RPMI7951 (cell line): ENCODE results near the gene PCDHGA11. TPM values are rescaled to one million over a fixed set of nuclear protein-coding genes. Genes with fewer than 3 reads are reported as not detected.
A peak's percentile ranks its signal among the peaks of the same experiment; 100 is the strongest.
"Not testable (repeated sequence)": the region's sequence is repeated elsewhere in the genome, so short reads cannot be mapped to it uniquely, and the experiment has no call there.

Experiments
- DNase-seq: peaks from one replicate; pipeline ENCODE4 v3.0.0-alpha.2; 2012; ENCODE audit warnings: low read depth
- total RNA-seq: library from RNA; depleted of rRNA; stranded (reverse); fragments of >200 nt; shearing (Covaris generic); gene quantifications from 2 replicates; pipeline ENCODE4 v1.2.3, GENCODE V29; 2014

Gene PCDHGA11
- total RNA-seq, 1 experiment from 2014 or later: 8.1 TPM

DNA sequence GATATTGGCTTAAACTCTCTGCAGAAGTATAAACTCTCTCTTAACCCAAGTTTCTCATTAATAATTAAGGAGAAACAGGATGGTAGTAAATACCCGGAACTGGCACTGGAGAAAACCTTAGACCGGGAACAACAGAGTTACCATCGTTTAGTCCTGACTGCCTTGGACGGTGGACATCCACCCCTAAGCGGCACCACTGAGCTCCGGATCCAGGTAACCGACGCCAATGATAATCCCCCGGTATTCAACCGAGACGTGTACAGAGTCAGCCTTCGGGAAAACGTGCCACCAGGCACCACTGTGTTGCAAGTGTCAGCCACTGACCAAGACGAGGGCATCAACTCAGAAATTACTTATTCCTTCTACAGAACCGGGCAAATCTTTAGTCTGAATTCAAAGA lies 22.2 kb upstream of the PCDHGA11 start:
- DNase-seq: no peak

DNA sequence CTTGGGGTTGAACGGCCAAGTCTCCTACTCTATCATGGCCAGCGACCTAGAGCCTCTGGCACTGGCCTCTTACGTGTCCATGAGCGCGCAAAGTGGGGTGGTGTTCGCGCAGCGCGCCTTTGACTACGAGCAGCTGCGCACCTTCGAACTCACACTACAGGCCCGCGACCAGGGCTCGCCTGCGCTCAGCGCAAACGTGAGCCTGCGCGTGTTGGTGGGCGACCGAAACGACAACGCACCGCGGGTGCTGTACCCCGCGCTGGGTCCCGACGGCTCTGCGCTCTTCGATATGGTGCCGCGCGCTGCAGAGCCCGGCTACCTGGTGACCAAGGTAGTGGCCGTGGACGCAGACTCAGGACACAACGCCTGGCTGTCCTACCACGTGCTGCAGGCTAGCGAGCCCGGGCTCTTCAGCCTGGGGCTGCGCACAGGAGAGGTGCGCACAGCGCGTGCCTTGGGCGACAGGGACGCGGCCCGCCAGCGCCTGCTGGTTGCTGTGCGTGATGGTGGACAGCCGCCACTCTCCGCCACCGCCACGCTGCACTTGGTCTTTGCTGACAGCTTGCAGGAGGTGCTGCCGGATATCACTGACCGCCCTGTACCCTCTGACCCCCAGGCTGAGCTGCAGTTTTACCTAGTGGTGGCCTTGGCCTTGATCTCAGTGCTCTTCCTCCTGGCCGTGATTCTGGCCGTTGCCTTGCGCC lies 21.1 kb upstream of the PCDHGA11 start:
- no peak for DNase-seq

DNA sequence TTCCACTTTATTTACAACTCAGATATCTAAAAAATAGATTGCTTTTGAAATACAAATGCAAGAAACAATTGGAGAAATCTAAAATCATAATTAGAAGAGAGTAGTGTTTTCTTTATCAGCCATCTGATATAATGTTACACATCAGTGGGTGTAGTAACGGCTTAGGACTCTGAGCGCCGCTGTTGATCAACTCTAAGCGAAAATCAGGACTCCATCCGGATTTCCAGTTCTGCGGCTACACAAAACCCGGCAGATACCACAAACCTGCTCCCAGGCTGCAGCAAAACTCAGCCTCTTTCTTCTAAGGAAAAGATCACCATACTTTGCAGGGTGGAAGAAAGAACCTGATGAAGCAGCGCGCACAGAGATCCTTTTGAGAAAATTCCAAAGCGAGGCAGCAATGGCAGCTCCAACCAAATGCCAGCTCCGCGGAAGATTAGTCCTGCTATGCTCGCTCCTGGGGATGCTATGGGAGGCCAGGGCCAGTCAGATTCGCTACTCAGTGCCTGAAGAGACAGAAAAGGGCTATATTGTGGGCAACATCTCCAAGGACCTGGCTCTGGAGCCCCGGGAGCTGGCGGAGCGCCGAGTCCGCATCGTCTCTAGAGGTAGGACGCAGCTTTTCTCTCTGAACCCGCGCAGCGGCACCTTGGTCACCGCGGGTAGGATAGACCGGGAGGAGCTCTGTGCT lies 18.2 kb upstream of the PCDHGA11 start, which contains the start of gene PCDHGA9:
Gene PCDHGA9 (plus strand): TSS at position 226 of the 691 bp plus-strand sequence. CDS start 175 bp downstream, at position 401.
- no peak for DNase-seq

DNA sequence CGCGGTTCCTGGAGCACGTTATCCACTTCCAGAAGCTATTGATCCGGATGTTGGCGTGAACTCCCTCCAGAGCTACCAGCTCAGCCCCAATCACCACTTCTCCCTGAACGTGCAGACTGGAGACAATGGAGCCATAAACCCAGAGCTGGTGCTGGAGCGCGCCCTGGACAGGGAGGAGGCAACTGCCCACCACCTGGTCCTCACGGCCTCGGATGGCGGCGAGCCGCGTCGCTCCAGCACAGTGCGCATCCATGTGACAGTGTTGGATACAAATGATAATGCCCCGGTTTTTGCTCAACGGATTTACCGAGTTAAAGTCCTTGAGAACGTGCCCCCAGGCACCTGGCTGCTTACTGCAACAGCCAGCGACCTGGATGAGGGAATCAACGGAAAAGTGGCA lies 17.5 kb upstream of the PCDHGA11 start:
- no peak for DNase-seq

DNA sequence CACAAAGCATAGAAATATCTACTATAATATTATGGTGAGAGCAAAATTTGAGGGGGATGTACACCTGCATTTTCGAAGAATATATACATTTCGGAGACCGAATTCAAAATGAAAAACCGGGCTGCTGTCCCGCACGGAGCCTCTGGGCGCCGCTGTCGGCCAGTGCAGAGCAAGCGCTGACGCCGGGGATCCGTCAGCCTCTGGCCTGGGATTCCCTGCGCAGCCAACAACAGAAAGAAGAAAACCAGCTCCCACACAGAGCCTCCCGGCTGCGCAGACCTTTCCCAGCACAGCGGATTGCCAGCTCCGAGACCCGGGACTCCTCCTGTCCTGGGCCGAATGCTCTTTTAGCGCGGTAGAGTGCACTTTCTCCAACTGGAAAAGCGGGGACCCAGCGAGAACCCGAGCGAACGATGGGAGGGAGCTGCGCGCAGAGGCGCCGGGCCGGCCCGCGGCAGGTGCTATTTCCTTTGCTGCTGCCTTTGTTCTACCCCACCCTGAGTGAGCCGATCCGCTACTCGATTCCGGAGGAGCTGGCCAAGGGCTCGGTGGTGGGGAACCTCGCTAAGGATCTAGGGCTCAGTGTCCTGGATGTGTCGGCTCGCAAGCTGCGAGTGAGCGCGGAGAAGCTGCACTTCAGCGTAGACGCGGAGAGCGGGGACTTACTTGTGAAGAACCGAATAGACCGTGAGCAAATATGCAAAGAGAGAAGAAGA lies 12.9 kb upstream of the PCDHGA11 start, which contains the start of gene PCDHGB6:
Gene PCDHGB6 (plus strand): TSS at position 232 of the 716 bp plus-strand sequence. CDS start 182 bp downstream, at position 414.
- DNase-seq: not testable (repeated sequence)

DNA sequence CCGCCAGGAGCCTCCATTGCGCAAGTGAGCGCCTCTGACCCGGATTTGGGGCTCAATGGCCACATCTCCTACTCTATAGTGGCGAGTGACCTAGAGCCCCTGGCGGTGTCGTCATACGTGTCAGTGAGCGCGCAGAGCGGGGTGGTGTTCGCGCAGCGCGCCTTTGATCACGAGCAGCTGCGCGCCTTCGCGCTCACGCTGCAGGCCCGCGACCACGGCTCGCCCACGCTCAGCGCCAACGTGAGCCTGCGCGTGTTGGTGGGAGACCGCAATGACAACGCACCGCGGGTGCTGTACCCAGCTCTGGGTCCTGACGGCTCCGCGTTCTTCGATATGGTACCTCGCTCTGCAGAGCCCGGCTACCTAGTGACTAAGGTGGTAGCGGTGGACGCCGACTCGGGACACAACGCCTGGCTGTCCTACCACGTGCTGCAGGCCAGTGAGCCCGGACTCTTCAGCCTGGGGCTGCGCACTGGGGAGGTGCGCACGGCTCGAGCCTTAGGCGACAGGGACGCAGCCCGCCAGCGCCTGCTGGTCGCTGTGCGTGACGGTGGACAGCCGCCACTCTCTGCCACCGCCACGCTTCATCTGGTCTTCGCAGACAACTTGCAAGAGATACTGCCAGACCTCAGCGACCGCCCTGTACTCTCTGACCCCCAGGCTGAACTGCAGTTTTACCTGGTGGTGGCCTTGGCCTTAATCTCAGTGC lies 11.1 kb upstream of the PCDHGA11 start:
- no peak for DNase-seq

DNA sequence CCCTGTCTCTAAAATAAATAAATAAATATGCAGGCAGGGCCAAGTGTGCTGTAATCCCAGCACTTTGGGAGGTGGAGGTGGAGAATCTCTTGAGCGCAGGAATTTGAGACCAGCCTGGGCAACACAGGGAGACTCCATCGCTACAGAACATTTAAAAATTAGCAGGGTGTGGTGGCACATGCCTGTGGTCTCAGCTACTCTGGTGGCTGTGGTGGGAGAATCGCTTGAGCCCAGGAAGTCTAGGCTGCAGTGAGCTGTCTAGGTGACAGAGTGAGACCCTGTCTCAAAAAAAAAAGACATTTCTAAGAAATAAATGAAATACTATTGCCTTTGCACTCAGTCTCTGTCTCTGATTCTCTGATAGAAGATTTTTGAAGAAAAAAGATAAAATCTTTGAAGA lies 9.3 kb upstream of the PCDHGA11 start:
- no peak for DNase-seq

DNA sequence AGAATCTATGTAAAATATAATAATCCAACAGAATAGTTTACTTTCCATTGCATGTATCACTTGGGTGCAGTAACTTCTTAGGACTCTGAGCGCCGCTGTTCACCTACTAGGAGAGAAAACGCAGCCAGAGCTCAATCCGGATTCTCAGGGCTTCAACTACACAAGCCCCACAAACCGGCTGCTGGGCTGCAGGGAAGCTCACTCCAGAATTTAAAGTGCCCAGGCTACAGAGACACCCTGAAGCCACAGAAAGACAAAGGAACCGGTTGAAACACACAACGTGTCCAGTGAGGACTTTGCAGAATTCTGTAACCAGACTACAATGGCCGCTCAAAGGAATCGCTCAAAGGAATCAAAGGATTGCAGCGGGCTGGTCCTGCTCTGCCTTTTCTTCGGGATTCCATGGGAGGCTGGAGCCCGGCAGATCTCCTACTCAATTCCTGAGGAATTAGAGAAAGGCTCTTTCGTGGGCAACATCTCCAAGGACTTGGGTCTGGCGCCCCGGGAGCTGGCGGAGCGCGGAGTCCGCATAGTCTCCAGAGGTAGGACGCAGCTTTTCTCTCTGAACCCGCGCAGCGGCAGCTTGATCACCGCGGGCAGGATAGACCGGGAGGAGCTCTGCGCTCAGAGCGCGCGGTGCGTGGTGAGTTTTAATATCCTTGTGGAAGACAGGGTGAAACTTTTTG lies 7.9 kb upstream of the PCDHGA11 start, which contains the start of gene PCDHGA10:
Gene PCDHGA10 (plus strand): TSS at position 134 of the 686 bp plus-strand sequence. CDS start 189 bp downstream, at position 323.
- DNase-seq: peak; percentile 25

DNA sequence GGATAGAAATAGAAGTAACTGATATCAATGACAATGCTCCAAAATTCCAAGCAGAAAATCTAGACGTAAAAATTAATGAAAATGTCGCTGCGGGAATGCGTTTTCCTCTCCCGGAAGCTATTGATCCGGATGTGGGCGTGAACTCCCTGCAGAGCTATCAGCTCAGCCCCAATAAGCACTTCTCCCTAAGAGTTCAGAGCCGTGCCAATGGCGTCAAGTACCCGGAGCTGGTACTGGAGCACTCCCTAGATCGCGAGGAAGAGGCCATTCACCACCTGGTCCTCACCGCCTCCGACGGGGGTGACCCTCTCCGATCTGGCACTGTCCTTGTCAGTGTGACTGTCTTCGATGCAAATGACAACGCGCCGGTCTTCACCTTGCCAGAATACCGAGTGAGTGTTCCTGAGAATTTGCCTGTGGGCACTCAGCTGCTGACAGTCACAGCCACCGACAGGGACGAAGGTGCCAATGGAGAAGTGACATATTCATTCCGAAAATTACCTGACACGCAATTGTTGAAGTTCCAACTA lies 7.2 kb upstream of the PCDHGA11 start:
- DNase-seq: no peak

DNA sequence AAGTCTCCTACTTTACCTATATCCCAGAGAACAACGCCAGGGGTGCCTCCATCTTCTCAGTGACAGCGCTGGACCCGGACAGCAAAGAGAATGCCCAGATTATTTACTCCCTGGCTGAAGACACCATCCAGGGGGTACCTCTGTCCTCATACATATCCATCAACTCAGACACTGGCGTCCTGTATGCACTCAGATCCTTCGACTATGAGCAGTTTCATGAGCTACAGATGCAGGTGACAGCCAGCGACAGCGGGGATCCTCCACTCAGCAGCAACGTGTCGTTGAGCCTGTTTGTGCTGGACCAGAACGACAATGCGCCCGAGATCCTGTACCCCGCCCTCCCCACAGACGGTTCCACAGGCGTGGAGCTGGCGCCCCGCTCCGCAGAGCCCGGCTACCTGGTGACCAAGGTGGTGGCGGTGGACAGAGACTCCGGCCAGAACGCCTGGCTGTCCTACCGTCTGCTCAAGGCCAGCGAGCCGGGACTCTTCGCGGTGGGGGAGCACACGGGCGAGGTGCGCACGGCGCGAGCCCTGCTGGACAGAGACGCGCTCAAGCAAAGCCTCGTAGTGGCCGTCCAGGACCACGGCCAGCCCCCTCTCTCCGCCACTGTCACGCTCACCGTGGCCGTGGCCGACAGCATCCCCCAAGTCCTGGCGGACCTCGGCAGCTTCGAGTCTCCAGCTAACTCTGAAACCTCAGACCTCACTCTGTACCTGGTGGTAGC lies 6.1 kb upstream of the PCDHGA11 start:
- not testable (repeated sequence) for DNase-seq

DNA sequence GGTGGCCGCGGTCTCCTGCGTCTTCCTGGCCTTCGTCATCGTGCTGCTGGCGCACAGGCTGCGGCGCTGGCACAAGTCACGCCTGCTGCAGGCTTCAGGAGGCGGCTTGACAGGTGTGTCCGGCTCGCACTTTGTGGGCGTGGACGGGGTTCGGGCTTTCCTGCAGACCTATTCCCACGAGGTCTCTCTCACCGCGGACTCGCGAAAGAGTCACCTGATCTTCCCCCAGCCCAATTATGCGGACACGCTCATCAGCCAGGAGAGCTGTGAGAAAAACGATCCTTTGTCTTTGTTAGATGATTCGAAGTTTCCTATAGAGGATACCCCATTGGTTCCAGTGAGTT lies 5.6 kb upstream of the PCDHGA11 start:
- DNase-seq: not testable (repeated sequence)

DNA sequence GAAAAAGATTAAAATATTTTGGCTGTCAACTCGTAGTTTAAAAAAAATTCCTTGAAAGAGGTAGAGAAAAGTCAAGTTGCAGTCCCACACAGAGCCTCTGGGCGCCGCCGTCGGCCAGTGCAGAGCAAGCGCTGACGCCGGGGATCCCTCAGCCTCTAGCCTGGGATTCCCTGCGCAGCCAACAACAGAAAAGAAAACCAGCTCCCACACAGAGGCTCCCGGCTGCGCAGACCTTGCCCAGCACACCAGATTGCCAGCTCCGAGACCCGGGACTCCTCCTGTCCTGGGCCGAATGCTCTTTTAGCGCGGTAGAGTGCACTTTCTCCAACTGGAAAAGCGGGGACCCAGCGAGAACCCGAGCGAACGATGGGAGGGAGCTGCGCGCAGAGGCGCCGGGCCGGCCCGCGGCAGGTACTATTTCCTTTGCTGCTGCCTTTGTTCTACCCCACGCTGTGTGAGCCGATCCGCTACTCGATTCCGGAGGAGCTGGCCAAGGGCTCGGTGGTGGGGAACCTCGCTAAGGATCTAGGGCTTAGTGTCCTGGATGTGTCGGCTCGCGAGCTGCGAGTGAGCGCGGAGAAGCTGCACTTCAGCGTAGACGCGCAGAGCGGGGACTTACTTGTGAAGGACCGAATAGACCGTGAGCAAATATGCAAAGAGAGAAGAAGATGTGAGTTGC lies 3.2 kb upstream of the PCDHGA11 start, which contains the start of gene PCDHGB7:
Gene PCDHGB7 (plus strand): TSS at position 184 of the 679 bp plus-strand sequence. CDS start 183 bp downstream, at position 367.
- DNase-seq: not testable (repeated sequence)

DNA sequence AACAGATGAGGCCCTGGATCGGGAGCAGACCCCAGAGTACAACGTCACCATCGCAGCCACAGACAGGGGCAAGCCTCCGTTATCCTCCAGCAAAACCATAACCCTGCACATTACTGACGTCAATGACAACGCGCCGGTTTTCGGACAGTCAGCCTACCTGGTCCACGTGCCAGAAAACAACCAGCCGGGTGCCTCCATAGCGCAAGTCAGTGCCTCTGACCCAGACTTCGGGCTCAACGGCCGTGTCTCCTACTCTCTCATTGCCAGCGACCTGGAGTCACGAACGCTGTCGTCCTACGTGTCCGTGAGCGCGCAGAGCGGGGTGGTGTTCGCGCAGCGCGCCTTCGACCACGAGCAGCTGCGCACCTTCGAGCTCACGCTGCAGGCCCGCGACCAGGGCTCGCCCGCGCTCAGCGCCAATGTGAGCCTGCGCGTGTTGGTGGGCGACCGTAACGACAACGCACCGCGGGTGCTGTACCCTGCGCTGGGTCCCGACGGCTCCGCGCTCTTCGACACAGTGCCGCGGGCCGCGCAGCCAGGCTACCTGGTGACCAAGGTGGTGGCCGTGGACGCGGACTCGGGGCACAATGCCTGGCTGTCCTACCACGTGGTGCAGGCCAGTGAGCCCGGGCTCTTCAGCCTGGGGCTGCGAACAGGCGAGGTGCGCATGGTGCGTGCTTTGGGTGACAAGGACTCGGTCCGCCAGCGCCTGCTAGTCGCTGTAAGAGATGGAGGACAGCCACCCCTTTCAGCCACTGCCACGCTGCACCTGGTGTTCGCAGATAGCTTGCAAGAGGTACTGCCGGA lies 1.6 kb upstream of the PCDHGA11 start:
- no peak for DNase-seq

DNA sequence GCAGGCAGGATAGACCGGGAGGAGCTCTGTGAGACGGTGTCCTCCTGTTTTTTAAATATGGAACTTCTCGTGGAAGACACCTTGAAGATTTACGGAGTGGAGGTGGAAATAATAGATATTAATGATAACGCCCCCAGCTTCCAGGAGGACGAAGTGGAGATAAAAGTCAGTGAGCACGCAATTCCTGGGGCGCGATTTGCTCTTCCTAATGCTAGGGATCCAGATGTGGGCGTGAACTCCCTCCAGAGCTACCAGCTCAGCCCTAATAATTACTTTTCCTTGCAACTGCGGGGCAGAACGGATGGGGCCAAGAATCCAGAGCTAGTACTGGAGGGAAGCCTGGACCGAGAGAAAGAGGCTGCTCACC lies 621 bp downstream of the PCDHGA11 start:
- no peak for DNase-seq

DNA sequence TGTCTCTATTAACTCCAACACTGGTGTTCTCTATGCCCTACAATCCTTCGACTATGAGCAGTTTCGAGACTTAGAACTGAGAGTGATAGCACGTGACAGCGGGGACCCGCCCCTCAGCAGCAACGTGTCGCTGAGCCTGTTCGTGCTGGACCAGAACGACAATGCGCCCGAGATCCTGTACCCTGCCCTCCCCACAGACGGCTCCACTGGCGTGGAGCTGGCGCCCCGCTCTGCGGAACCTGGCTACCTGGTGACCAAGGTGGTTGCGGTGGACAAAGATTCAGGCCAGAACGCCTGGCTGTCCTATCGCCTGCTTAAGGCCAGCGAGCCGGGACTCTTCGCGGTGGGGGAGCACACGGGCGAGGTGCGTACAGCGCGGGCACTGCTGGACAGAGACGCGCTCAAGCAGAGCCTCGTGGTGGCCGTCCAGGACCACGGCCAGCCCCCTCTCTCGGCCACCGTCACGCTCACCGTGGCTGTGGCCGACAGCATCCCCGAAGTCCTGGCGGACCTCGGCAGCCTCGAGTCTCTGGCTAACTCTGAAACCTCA lies 2.0 kb downstream of the PCDHGA11 start:
- DNase-seq: no peak

DNA sequence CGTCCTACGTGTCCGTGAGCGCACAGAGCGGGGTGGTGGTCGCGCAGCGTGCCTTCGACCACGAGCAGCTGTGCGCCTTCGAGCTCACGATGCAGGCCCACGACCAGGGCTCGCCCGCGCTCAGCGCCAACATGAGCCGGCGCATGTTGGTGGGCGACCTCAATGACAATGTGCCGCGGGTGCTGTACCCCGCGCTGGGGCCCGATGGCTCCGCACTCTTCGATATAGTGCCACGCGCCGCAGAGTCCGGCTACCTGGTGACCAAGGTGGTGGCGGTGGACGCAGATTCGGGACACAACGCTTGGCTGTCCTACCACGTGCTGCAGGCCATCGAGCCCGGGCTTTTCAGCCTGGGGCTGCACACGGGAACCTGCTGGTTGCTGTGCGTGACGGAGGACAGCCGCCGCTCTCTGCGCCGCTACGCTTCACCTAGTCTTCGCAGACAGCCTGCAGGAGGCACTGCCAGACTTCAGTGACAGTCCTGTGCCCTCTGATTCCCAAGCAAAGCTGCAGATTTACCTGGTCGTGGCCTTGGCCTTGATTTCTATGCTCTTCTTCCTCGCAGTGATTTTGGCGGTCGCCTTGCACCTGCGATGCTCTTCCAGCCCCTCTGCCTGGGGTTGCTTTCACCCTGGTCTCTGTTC lies 7.1 kb downstream of the PCDHGA11 start:
- no peak for DNase-seq

DNA sequence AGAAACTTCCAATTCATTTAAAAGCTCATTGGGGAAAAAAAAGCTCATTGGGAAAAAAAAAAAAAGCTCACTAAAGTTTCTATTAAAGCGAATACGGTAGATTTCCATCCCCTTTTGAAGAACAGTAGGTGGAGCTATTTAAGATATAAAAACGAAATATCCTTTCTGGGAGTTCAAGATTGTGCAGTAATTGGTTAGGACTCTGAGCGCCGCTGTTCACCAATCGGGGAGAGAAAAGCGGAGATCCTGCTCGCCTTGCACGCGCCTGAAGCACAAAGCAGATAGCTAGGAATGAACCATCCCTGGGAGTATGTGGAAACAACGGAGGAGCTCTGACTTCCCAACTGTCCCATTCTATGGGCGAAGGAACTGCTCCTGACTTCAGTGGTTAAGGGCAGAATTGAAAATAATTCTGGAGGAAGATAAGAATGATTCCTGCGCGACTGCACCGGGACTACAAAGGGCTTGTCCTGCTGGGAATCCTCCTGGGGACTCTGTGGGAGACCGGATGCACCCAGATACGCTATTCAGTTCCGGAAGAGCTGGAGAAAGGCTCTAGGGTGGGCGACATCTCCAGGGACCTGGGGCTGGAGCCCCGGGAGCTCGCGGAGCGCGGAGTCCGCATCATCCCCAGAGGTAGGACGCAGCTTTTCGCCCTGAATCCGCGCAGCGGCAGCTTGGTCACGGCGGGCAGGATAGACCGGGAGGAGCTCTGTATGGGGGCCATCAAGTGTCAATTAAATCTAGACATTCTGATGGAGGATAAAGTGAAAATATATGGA lies 9.7 kb downstream of the PCDHGA11 start, which contains the start of gene PCDHGA12:
Gene PCDHGA12 (plus strand): TSS at position 176 of the 782 bp plus-strand sequence. CDS start 253 bp downstream, at position 429.
- peak; percentile 88 for DNase-seq
